SK-N-SH treated with all-trans-retinoic acid at 6 μM for 48 hours (cell line): ENCODE results near the gene IGLL1.

ENCODE experiments used
- ATAC-seq: fragments of 200-7000 bp; cut with Tn5 transposase; 3 replicates; pipeline ENCODE4 v1.9.1; 2020; ENCODE audit warnings: mild to moderate bottlenecking, moderate library complexity
- CSDC2 ChIP-seq: fragments of 250-450 bp; sonication (Bioruptor Pico); IDR thresholded peaks from 2 replicates; pipeline ENCODE4 v1.5.0; 2020; ENCODE audit warnings: mild to moderate bottlenecking, moderate library complexity
- ESRRG ChIP-seq: fragments of 250-450 bp; sonication (Bioruptor Pico); IDR thresholded peaks from 2 replicates; pipeline ENCODE4 v1.6.1; 2021; ENCODE audit warnings: mild to moderate bottlenecking
- GLIS3 ChIP-seq: fragments of 250-450 bp; sonication (Bioruptor Pico); IDR thresholded peaks from 2 replicates; pipeline ENCODE4 v1.5.0; 2020; ENCODE audit warnings: mild to moderate bottlenecking, moderate library complexity
- ISL1 ChIP-seq: fragments of 250-450 bp; sonication (Bioruptor Pico); IDR thresholded peaks from 2 replicates; pipeline ENCODE4 v2.1.2; 2022; ENCODE audit warnings: mild to moderate bottlenecking, moderate library complexity
- OSR1 ChIP-seq: fragments of 250-450 bp; sonication (Bioruptor Pico); IDR thresholded peaks from 2 replicates; pipeline ENCODE4 v1.8.0; 2022; ENCODE audit warnings: moderate library complexity, mild to moderate bottlenecking, inconsistent platforms
- PPARA ChIP-seq: fragments of 250-450 bp; sonication (Bioruptor Pico); IDR thresholded peaks from 2 replicates; pipeline ENCODE4 v1.5.0; 2020; ENCODE audit warnings: mild to moderate bottlenecking, borderline replicate concordance
- RARB ChIP-seq: fragments of 250-450 bp; sonication (Bioruptor Pico); IDR thresholded peaks from 2 replicates; pipeline ENCODE4 v1.8.0; 2021; ENCODE audit warnings: mild to moderate bottlenecking, moderate library complexity
- SNAI2 ChIP-seq: fragments of 250-450 bp; sonication (Bioruptor Pico); IDR thresholded peaks from 2 replicates; pipeline ENCODE4 v1.5.0; 2020; ENCODE audit warnings: mild to moderate bottlenecking, moderate library complexity
- TOX ChIP-seq: fragments of 250-450 bp; sonication (Bioruptor Pico); IDR thresholded peaks from 2 replicates; pipeline ENCODE4 v1.8.0; 2021; ENCODE audit warnings: mild to moderate bottlenecking, moderate library complexity, borderline replicate concordance
- ZC3H10 ChIP-seq: fragments of 250-450 bp; sonication (Bioruptor Pico); IDR thresholded peaks from 2 replicates; pipeline ENCODE4 v1.5.1; 2021; ENCODE audit warnings: mild to moderate bottlenecking, moderate library complexity
- ZFP3 ChIP-seq: fragments of 250-450 bp; sonication (Bioruptor Pico); IDR thresholded peaks from 2 replicates; pipeline ENCODE4 v1.5.0; 2020; ENCODE audit warnings: mild to moderate bottlenecking, moderate library complexity
- ZFP30 ChIP-seq: fragments of 450-650 bp; formaldehyde crosslinking; IDR thresholded peaks from 2 replicates; pipeline ENCODE4 v1.5.0; 2022; ENCODE audit warnings: mild to moderate bottlenecking, moderate library complexity
- ZNF565 ChIP-seq: fragments of 450-650 bp; formaldehyde crosslinking; conservative IDR thresholded peaks from 2 replicates; pipeline ENCODE4 v1.5.0; 2020; ENCODE audit warnings: low read depth, mild to moderate bottlenecking, moderate library complexity
- ZNF70 ChIP-seq: fragments of 450-650 bp; formaldehyde crosslinking; IDR thresholded peaks from 2 replicates; pipeline ENCODE4 v1.5.0; 2020; ENCODE audit warnings: mild to moderate bottlenecking, moderate library complexity
- ZNF8 ChIP-seq: fragments of 450-650 bp; formaldehyde crosslinking; IDR thresholded peaks from 2 replicates; pipeline ENCODE4 v1.5.0; 2020; ENCODE audit warnings: mild to moderate bottlenecking, moderate library complexity
- TF ChIP-seq, protein P1 (sequence below): fragments of 250-450 bp; sonication (Bioruptor Pico); IDR thresholded peaks from 2 replicates; pipeline ENCODE4 v1.5.1; 2020; ENCODE audit warnings: low read depth, mild to moderate bottlenecking, moderate library complexity

The IGLL1 gene

DNA sequence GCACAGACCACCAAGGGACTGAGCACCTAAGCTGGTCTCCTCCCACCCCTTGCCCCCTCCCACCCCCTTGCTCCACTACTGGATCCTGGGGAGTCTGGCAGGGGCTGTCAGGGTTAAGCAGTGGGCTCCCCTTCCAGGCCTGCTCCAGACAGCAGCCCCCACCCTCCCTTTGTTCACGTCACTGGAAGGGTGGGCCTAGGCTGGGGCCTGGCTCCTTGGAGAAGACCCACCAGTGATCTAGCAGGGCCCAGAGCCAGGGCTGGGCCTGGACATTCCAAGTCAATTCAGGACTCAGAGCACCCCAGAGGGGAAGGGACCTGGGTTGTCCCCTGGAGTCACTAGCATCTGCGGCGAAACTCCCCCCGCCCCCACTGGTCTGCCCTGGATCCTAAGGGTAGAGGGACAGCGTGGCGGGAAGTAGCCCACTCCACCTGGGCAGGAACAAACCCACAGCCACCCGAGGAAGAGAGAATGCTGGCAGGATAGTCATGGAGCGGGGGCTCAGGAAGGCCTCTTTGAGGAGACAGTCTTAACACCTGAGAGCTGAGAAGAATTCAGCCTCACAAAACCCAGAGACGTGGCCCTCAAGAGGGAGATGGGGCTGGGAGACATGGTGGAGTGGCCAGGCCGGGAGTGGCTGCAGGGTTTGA, 45.8 kb downstream of the IGLL1 start:
- ATAC-seq, result no peak
- TF ChIP-seq ISL1 (CRISPR knock-in tag), result no peak
- TF ChIP-seq PPARA (CRISPR knock-in tag), result no peak
- no peak for TF ChIP-seq GLIS3 (CRISPR knock-in tag)
- TF ChIP-seq ZFP3 (CRISPR knock-in tag), result no peak
- TF ChIP-seq ESRRG (CRISPR knock-in tag), result no peak
- TF ChIP-seq OSR1 (CRISPR knock-in tag), result no peak
- TF ChIP-seq ZNF565 (CRISPR knock-in tag), result no peak
- no peak for TF ChIP-seq ZC3H10 (CRISPR knock-in tag)
- TF ChIP-seq, protein P1, sequence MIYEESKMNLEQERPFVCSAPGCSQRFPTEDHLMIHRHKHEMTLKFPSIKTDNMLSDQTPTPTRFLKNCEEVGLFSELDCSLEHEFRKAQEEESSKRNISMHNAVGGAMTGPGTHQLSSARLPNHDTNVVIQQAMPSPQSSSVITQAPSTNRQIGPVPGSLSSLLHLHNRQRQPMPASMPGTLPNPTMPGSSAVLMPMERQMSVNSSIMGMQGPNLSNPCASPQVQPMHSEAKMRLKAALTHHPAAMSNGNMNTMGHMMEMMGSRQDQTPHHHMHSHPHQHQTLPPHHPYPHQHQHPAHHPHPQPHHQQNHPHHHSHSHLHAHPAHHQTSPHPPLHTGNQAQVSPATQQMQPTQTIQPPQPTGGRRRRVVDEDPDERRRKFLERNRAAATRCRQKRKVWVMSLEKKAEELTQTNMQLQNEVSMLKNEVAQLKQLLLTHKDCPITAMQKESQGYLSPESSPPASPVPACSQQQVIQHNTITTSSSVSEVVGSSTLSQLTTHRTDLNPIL (CRISPR knock-in tag), result no peak
- TF ChIP-seq SNAI2 (CRISPR knock-in tag), result no peak
- TF ChIP-seq RARB (CRISPR knock-in tag), result no peak

DNA sequence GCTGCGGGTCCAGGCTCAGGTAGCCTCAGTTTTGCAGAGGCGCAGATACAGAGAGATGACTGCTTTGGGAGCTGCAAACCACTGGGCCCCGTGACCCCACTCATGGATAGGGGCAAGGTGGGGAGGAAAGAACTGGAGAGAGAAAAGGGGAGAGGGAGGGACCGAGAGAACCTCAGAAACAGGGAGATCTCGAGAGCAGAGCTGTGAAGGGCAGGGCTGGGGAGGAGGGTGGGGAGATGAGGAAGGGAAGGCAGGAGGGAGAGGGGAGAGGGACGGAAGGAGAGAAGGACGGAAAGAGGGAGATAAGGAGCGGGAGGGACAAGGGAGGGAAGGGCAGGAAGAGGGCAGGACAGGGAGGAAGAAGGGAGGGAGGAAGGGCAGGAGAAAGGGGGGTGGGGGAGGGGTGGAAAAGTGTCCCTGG, 46.3 kb downstream of the IGLL1 start:
- no peak for ATAC-seq
- TF ChIP-seq OSR1 (CRISPR knock-in tag) (no peak), CSDC2 (0 out of 2 replicates have a peak, but pooled peaks have one; percentile 6), ZNF70 (CRISPR knock-in tag) (peak; percentile 71; the same call in 1 of the 2 replicates)

DNA sequence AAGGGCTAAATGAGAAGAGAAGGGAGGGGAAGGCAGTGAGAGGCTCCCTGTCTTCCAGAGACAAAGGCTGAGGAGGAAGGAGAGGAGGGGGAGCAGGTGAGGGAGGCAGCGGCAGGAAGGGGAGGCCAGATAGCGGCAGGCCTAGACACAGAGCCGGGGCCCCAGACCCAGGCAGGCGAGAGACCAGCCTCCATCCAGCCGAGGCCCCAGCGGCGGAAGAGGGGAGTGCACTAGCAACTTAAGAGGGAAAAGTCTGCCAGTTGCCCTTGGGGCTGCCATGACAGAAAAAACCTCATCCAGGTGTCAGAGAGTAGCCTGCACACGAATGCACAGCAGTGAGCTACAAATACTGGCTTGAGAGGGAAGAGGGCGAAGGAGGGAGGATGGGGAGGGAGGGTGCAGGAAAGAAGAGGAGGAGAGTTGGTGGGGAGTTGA, 46.7 kb downstream of the IGLL1 start:
- ATAC-seq, result peak; percentile 66
- TF ChIP-seq CSDC2, result peak; percentile 72; the same call in 1 of the 2 replicates
- TF ChIP-seq, protein P1 (CRISPR knock-in tag), result no peak
- no peak for TF ChIP-seq TOX (CRISPR knock-in tag)

DNA sequence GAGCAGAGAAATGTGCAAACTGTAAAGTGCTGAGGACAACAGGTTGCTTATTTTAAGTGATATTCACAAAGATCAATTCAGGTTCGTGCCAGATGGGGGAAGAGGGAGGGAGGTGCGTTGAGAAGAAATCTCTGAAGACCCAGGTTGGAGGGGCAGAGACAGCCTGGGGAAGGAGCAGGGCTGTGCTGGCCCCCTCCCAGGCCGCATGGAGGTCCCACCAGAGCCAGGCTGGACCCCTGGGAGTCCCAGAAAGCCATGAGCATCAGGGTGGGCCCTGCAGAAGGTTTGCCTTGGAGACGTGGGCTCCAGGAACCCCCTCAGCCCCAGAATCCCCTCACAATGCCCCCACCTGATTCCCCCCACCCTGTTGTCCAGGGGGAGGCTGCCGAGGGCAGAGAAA, 47.4 kb downstream of the IGLL1 start:
- no peak for ATAC-seq
- TF ChIP-seq, protein P1 (CRISPR knock-in tag), result no peak
- TF ChIP-seq ZFP30 (no peak), TOX (CRISPR knock-in tag) (no peak), ZNF565 (CRISPR knock-in tag) (no peak)

DNA sequence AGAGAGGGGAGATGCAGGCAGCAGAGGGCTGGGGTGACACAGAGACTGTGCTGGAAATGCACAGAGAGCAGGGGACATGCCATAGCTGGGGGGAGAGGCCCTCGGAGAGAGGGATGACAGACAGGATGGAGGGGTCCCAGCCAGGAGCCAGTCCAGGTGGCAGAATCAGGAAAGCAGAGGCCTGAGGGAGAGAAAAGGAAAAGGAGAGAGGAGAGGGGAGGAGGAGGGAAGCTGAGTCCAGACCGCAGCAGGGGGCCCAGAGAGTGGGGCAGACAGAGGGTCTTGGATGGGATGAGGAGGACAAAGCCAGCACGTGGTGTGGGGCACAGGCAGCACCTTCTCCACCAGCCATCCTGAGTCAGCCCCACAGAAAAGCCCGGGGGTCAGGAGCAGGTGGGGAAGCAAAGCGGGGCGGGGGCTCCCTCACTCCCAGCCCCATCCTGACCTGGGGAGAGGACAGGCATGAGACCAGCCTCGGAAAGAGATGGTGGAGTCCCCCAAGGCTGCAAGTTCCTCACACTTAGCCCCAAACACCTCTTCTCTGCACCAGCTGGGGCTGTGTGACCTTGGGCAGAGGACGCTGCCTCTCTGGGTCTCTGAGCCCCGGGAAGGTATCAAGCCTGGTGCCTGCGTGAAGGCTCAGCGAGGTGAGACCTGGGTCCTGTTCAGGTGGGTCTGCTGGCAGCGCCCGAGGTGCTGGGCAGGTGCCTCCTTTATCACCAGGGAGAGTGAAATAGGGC, 48.0 kb downstream of the IGLL1 start:
- ATAC-seq, result no peak
- no peak for TF ChIP-seq ISL1 (CRISPR knock-in tag)
- no peak for TF ChIP-seq ZC3H10 (CRISPR knock-in tag)
- TF ChIP-seq OSR1 (CRISPR knock-in tag), result no peak
- TF ChIP-seq ZFP30, result no peak
- no peak for TF ChIP-seq ZNF8 (CRISPR knock-in tag)
- TF ChIP-seq SNAI2 (CRISPR knock-in tag), result no peak

DNA sequence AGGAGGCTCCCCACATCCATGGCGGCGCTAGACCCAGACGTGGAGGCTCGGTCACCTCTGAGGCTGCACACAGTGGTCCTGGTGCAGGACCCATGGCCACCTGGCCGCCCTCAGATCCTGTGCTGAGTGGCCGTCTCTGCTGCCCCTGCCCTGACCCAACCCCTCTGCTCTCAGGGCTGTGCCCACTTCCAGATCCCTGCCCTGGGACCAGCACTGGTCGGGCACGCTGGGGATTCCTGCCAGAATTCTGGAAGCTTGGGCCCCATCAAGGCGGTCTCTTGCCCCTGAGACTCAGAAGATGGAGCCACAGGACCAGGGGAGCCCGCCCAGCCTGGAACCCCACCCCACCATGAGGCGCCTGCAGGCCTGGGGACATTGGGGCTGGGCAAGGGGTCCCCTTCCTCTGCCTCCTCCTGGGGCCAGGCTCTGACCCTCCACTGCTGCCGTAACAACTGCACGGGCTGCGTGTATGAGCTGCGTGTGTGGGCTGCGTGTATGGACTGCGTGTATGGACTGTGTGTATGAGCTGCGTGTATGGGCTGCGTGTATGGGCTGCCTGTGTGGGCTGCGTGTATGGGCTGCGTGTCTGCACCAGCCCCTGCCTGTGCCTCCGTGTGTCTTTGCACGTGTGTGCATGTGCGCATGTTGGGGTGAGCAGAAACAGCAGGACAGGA, 48.7 kb downstream of the IGLL1 start:
- TF ChIP-seq ZNF70 (CRISPR knock-in tag), result no peak
- TF ChIP-seq, all 23 proteins: peak for 0
- no peak for ATAC-seq

DNA sequence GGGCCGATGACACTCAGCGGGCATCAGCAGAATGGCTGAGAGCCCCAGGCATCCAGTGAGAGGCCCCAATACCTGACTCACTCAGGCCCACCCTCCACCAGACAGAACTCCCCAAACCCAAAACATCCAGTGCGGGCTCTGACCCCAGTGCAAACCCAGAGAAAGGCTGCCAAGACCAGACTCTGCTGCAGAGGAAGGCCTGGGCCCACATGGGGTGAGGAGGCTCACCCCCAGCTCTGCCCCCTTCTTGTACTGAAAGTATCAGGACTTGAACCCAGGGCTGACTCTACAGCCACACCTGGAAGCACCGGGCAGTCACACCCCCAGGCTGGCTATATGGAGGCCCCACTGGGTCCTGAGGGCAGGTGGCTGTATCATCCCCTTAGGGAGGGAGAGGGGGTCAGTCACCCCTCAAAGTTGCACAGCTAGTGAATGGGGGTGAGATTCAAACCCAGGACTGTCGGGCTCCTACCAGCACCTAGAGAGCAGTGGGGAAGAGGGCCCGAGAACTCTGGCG, 49.3 kb downstream of the IGLL1 start:
- no peak for ATAC-seq
- TF ChIP-seq ISL1 (CRISPR knock-in tag) (no peak), ZNF8 (CRISPR knock-in tag) (no peak), ESRRG (CRISPR knock-in tag) (no peak), TOX (CRISPR knock-in tag) (no peak), ZC3H10 (CRISPR knock-in tag) (no peak), ZNF565 (CRISPR knock-in tag) (no peak)
